Kasumi-1 (cell line): ENCODE data around the gene NEK6.

ENCODE experiments used
- DNase-seq, 2 experiments: peaks; one replicate each; lab custom pipeline; 2025; lab: John Stamatoyannopoulos, UW

NEK6 gene

DNA sequence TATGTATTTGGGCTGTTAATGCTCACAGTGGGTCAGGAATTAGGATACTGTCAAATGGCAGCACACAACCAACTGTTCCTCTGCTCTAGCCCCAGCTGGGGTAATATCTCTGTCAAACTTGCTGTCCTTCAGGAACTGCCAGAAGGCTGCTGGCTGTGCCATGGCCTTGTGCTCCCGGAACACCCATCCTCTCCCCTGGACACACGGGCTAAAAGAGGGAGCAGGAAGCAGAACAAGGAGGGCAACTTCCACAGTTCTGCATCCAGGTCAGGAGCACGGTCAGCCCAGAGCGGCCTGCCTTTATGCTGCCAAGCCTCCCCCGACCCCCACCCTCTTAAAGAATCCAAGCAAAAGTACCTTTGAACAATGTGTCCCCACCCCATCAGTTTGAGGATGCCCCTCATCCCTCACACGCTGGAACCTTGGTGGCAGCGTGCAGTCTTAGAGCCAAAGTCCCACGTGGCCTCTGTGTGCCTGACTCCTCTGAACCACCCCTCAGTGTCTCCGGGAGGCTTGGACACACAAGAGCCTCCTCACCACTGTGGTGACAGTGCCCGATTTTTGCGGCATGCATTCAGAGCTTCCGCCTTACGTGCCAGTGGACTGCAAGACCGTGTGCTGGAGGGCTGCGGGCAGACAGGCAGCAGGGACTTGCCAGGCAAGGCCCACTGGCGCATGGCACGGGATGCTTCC lies 96.7 kb downstream of the NEK6 start:
- DNase-seq: no peak

DNA sequence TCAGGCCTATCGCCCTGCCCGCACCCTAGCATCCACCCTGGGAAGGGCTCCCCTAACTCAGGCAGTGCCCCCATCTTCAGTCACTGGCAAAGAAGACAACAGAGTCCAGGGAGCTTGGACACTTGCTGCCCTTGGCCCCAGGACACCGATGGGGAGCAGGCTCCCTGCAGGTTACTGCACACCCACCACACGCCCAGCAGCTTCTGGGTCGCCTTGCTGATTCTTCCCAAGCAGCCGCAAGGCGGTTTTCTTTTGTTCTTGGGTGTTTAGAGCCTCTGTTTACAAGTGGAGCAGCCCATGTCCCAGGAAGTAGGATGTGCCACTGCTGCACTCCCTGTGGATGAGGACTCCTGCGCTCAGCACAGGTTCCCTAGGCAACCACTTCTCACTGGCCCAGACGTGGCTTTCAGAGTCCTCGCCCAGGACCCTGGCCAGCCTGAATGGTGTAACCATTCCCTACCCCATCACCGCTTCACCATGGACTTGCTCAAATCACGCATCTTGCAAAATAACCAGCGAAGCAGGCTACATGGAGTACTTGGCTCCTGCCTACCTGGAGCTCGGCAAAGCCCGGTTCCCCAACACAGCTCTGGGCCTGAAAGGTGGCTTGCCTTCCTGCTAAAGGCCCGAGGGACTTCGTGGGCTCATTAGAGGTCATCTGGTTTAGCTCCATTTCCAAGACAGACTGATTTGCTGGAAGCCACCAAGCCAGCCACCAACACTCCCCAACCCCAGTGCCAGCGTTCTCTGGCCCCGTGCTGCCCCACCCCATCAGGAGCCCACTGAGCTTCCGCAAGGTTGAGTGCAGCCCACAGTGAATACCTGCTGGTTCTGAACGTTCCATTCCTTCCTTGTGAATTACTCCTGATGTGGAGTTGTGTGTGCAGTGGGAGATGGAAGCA lies 97.5 kb downstream of the NEK6 start:
- DNase-seq: no peak

DNA sequence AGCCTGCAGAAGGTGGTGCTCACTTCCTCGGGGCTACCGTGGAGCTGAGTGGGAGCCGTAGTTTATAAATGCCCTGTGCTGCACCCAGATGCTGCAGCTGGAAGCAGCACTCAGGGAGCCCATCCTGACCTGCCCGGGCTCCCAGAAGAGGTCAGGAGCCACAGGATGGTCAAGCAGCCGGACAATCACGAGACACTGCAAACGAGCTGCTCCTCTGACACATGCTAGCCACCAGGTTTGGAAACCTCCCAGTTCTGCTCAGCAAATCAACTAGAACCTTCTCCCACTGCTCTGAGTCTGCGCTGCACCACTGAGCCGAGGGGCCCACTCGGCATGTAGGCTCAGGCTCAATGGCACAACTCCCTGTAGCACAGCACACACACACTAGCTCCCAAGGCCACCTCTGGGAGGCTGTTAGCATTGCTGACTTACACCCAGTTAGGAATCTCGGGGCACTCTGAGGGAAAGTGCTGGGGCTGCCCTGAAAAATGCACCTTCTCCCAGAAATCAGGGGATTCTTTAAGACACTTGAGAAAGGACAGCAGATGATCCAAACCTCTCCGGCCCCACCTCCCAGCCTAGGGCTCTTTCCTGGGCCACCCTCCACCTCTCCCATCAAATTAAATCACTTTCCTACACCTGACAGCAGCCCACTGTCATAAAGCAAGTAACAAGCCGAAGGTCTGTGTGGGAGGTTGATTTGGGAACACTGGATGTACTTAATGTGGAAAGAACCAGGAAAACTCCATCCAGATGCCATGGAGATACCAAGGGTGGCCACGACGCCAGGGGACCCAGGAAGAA lies 98.4 kb downstream of the NEK6 start:
- DNase-seq: no peak

DNA sequence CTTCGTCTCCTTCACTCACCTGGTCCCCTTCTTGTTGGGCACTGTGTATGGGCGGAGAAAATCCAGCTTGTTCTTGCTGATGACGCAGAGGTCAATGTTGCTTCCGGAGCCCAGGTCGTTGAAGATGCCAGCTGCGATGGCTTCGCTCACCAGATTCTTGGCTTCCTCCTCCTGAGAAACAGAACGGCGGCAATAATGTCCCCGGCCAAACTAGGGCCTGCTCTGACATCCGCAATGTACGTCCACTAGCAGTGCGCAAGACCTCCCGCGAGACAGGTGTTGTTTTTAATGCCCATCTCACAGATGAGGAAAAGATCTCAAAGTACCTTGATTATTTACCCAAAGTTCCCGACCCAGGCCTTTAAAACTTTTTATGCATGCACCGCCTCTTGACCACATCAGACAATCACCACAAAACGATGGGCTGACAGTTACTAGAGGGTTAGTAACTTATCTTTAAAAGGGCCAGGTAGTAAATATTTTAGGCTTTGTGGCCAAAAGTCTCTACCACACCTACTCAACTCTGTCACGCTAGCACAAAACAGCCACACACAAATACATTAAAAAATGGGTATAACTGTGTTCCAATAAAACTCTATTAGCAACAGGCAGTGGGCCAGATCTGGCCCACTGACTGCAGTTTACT lies 99.1 kb downstream of the NEK6 start:
- no peak for DNase-seq

DNA sequence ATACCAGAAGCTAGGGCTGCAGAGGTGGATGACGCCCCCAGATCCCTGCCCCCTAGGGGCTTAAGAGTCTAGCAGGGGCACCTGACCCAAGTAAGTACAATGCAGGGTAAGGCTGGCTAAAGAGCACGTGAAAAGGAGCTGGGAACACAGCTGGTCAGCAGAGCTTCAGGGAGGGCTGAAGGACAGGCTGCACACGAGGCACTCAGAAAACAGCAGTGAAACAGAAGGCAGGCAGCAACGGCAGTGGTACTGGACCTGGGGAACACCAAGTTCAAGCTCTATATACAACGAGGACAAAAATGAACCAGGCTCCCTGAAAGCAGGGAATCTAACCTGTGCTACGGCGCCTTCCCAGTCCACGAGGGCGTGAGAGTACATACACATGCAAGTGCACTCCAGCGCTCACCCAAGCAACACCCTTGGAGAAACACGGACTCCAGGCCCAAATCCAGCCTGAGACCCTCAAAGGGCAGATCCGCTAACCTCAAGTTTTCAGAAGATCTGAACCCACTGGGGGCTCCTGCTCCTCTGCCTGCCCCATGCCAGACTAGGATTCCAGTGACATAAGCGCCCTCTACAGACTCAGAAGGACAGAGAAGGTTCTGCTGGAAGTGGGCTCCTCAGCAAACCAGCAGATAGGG lies 100.1 kb downstream of the NEK6 start:
- DNase-seq: peak; percentile 36 to 39

DNA sequence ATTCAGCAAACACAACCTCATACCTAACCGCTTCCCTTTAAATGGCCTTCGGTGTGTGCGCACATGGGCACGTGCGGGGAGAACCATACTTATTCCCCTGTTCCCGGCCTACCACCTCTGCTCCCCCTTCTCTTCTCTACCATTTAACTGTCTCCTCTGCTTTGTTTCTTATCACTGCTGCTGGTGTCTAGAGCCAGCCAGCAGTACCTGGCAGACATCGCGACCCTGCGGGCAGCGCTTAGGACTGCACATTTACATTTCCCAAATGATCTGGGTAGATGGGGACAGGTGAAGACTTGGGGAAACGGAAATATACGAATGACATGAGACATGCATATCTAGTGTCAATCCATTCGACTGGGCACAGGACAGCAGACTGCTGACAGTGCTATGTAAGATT lies 100.9 kb downstream of the NEK6 start:
- DNase-seq: no peak

DNA sequence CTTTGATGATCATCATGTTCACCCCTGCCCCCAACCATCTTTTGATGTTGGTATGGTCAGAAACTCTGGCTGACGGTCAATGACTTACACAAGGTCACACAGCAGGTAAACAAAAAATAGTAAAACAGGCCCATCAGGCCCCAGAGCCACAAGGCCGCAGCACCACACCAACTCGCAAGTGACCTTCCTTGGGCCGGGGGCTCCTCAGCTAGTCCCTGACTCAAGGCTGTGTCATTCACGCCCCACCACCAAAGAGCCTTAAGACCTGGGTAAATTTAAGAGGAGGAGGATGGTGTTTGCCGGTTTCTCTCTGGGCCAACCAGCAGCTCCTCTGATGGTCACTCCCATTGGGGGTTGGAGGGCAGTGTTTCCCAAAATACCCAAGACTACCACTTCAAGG lies 101.7 kb downstream of the NEK6 start:
- no peak for DNase-seq

DNA sequence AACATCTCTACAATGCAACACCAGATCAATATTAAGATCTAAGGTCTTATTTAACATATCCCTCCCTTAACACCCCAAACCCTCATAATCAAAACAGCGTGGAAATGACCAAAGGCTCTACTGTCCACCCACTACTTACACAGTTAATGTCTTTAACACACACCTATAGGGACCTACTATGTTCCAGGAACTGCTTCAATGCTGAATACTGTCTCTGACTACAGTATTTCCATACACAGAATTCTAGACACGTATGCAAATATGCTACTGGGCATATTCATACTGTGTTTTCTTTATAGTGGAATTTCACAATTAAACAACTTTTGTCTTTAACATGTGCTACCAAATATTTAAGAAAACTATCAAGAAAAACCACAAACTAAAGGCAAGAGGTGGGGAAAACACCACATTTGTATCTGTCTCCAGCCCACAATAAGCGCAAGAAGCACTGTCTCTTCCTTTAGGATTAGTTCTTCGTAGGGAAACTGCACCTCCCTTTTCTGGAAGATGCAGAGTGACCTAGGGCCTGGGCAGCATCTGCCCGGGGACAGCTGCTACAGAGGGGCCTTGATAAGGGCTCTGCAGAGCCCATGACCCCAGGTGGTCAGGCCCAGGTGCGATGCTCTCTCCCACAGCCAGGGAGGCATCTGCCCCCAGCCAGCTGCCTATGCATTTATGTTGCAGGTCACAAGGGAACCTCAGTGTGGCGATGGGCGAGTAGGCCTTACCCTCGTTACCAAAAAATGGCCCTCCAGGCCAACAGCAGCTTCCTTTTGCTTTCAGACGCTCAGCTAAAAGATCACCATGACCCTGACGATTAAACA lies 102.3 kb downstream of the NEK6 start:
- no peak for DNase-seq

DNA sequence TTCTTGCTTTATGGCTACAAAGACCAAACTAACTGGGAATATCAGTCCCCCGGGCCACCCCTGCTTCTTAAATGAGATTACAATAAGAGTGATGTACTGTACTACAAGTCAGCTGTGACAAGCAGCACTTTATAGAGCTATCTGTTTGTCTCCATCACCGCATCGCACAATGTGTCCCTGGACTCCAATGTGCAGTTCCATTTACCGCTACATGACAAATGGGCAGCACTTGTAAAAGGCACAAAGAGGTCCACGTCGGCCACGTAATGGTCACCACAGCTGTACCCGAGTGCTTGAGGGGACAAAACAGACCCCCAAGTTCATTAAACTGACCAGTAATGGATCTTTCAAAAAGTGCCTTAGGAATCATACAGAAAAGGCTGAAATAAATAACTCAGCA lies 103.4 kb downstream of the NEK6 start:
- no peak for DNase-seq

DNA sequence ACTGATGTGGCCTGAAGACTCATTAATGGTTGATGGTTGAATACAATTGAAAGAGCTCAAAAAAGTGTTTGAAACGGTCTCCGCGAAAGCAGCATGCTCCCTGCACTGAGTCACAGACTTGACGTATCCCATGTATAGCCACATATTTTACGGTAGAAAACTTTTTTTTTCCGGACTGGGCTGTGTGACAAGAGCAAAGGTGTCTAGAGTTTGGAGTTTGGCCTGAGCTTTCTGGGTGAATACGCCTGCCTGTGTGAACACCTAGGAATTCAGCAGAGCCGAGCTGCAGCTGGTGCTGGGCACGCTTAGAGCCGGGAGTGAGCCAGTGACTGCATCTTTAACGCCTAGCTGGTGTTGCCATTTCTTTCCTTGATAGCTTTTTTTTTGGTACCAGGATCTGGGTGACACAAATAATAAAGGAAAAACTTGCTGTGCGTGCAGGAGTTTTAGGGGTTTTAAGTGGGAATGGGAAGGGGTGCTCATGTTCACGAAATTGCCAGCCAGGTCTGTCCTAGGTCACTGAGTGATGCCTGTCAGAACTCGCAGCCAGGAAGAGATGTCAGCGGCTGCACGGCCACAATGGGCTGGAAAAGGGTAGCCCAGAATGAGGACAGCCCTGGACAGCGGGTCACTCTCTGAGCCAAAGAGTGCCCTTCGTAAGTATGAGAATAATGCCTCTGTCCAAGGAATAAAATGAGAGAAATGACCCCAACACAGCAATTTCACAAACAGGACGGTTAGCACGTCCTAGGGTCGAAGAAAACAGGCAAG lies 105.8 kb downstream of the NEK6 start:
- DNase-seq: no peak

DNA sequence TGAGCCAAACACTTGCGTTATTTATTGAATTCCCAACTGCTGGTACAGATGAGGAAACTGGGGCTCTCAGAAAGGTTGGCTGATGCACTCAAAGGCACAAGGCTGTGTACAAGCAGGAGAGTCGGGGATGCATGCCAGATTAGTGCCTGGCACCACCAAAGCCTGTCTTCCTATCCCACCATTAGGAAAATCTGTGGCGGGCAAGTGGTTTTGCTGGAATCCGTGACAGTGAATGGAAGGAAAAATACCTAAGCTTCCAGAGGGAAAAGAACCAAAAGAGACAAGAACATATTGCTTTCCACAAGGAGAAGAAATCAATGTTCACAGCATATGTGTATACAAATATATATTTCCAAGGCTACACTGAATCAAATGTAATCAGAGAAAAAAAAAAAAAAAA lies 106.4 kb downstream of the NEK6 start:
- no peak for DNase-seq

DNA sequence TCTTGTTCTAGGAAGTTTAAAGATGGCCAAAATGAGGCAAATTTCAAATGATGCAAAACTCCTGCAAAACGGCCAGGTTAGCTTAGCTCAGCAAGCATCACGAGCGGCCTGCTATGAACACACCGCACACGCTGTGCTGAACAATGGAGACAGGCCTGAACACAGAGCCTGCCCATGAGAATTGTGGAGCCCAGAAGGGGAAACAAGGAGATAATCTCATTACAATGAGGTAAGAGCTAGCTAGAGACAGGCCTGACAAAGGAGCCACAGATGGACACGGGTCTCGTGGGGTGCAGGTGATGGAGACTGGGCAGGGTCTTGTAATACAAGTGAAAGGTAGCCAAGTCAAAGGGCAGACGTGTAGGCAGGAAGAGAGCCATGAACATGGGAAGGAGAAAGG lies 107.3 kb downstream of the NEK6 start:
- no peak for DNase-seq

DNA sequence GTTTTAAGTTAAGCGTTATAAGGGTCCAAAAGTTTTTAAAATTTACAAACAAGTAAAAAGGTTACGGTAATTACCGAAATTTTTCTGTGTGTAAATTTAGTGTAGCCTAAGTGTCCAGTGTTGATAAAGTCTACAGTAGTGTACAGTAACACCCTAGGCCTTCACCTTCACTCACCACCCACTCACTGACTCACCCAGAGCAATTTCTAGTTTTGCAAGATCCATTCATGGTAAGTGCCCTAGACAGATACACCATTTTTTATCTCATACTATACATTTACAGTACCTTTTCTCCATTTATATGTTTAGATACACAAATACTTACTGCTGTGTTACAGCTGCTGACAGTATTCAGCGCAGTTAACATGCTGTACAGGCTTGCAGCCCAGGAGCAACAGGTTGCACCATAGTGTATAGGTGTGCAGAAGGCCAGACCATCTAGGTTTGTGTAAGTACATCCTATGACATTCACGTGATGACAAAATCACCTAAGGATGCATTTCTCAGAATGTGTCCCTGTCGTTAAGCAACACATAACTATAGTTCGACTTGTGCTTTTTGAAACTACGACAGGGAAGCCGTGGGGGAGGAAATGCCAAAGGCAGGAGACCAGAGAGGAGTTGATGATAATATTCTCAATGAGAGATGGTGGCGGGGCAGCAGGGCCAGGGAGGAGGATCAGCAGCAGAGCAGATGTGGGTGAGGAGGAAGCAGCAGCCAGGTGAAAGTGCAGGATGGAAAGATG lies 108.9 kb downstream of the NEK6 start:
- no peak for DNase-seq

DNA sequence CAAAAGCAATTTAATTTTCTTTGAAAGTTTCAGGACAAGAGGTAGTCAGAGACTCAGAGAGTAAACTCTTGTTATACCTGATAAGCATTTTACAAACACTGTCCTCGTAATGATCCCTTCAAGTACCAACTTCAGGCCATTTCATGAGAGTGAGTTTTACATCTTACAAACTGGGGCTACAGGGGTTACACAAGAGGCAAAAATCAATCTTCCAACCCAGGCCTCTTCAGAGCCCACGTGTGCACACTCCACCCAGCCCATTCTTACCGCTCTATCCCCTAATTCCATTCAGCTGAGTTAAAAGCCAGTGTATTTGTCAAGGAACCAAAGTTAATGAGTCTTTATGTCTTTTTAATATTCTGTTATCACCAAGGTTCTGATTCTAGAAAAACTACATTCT lies 110.9 kb downstream of the NEK6 start:
- no peak for DNase-seq

DNA sequence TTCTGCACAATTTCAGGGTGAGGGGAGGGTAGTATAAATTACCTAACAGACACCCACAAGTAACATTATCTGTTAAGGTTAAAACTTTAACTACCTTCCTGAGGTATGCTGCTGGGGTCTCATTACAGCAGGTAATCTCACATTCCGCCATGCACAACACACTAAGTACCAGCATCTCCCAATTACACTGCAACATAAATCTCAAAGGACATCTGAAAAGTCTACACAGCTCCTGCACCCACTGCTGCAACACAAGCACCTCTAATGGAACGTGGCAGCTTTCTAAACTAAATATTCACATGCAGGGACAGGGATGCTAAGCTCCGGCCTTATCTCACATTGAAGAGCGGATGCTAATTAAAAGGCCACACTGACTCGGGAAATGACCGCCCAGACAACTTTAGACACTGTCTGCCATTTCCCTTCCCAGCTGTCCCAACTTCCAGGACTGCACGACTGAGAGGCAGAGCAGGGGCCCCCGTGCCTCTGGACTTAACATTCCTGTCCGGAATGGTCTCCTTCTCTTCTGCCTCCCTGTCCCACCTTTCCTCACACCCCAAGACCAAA lies 111.6 kb downstream of the NEK6 start:
- no peak for DNase-seq

DNA sequence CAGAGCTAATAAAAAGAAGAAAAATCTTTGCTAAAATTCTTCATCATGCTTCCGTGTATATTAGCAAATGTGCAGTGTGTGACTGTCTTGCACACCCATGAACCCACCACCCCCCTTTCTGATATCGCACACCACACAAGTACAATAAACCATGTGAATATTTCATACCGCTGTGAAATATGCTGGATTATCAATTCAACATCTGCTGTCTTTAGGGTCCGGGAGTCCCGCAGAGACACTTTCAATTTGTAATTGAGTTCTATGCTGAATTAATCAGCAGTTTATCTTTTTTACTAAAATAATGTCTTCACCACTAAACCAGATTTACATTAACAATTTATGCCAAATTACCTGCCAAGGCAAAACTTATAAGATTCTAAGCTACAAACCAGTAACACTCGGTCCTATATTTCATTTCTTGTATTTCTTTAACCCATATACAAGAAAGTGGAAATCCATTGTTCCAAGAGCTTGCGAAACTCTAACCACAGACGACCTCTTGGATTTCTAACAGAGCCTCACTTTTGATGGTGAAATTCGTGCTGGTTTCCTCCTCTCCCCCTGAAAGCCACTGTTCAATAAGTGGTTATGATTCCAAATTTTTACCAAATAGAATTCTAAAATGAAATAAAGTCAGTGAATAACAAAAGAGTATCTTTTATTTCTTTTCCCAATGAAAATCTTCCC lies 113.3 kb downstream of the NEK6 start:
- DNase-seq: peak; percentile 26 to 54

DNA sequence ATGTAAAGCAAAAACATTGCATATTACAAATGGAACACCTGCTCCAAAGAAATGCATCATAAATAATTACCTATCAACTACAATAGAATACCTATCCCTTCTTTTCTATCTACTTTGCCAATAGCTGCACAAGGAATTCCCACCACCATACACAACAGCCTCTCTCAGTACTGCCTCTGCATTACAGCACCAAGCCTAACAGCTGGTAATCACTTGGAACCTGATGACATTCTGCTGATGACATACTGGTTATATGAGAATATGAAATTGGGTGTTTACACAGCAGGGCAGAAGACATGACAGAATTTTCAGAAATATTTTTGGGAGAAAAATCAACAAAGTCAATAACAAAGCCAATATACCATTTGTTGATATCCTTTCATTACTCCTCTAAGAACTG lies 114.3 kb downstream of the NEK6 start:
- no peak for DNase-seq

DNA sequence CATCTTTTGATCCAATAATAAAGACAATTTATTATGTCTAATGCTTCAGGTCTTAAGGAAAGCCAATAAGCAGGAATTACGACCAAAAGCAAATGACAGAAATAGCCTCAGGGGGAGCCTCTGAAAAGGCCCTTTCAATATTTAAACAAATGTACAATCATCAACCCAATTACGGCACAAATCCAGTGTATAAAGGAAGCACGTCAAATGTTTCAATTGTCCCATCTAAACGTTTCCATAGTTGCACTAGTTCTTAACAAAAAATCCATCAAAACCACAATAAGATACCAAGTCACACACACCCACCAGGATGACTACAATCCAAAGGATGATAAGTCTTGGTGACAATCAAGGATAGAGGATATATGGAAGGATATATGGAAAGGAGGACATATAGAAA lies 115.6 kb downstream of the NEK6 start:
- no peak for DNase-seq
